LNCAP (cell line): ENCODE data around the gene GPC1.

ENCODE experiments used
- CTCF ChIP-seq: fragments of 450-650 bp; IDR thresholded peaks from 2 replicates; pipeline ENCODE4 v1.5.1; 2017; ENCODE audit warnings: mild to moderate bottlenecking

Gene GPC1

GRCh38 chr2:240452462-240453256, 17.2 kb downstream of the GPC1 start:
- TF ChIP-seq CTCF = no peak

GRCh38 chr2:240453461-240454105, 18.1 kb downstream of the GPC1 start:
- TF ChIP-seq CTCF = no peak

GRCh38 chr2:240454106-240454901, 18.8 kb downstream of the GPC1 start:
- no peak for TF ChIP-seq CTCF

- no peak for TF ChIP-seq CTCF
Measured at GRCh38 chr2:240455272-240455646, 19.8 kb downstream of the GPC1 start.

DNA sequence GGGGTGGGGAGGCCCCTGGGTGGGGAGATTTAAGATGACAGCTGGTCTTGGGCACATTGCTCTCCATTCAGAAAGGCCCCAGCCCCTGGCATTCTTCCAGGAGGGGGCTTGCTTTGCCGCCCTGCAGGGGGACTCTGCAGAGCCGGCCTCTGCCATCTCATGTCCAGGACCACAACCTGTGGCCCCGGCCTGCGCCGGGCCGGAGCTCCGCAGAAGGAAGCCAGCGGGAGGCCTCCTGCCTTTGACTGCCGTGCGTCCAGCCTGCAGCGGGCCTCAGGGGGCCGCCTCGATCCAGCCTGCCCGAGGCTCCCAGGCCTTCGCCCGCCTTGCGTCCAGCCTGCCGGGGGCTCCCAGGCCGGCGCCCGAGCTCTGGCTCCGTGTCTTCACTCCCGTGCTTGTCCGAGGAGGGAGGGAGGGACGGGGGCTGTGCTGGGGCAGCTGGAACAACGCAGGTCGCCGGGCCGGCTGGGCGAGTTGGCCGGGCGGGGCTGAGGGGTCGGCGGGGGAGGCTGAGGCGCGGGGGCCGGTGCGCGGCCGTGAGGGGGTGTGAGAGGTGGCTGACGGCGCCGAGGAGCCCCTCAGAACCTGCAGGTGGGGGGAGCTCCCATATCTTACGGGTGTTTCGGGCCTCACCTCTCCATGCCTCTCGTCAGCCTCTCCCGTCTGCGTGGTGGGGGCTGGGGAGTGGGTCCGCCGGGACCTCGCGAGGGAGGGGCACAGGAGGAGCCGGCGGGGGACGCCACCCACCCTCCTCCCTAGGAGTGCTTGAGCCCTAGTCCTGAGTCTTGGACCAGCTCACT, 20.4 kb downstream of the GPC1 start:
- TF ChIP-seq CTCF = no peak

DNA sequence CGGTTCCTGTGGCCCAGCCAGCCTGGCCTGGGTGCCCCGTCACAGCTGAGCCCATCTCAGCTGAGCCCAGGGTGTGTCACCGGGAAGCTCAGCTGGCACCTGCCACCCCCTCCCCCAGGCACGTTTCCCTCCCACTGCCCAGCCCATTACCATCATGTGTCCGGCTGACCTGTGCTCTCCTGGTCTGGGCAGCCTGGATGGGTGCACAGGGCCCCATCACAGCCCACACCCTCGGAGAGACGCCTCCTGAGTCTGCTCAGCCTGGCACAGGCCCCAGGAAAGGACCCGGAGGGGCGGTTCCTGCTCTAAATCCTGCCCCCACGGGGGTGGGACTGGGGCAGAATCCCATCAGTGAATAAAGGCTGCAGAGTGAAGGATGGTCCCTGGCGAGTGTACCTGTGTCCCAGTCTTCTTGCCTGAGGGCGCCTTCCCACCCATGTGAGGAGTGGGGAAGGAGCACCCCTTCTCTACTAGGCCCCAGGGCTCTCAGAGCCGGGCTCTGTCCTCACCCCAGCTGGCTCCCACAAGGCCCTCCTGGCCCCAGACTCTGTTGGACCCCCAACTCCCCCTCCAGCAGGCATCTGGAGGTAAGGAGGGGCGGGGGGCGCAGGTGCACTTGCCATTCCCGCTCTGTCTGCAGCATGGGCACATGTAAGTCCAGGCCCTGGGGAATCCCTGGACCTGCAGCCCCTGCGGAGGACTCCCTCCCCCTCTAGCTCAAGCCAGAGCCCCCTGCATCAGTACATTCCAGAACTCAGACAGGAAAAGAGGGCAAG, 21.2 kb downstream of the GPC1 start:
- no peak for TF ChIP-seq CTCF
